K562 (cell line): ENCODE measurements around the gene AKAP6. TPM values are rescaled to one million over a fixed set of nuclear protein-coding genes. Genes with fewer than 3 reads are reported as not detected.

Experiments
- ATAC-seq: fragments of 200-7000 bp; cut with Tn5 transposase; 3 replicates; pipeline ENCODE4 v1.9.1; 2020; ENCODE audit warnings: moderate library complexity
- BruUV-seq: library from RNA; stranded (reverse); fragments of 400-500 nt; replicated peaks from 2 replicates; lab custom pipeline; 2021; lab: Mats Ljungman, UMichigan
- CTCF ChIA-PET: fragments of 300-600 bp; formaldehyde crosslinking; extraction: SDS; loops from one replicate; lab custom pipeline; 2021; ENCODE audit warnings: low intra/inter-chr PET ratio; lab: Yijun Ruan, JAX
- POLR2A ChIA-PET: fragments of 300-600, 350-650 bp; sonication (Branson Sonifier 250); formaldehyde crosslinking; extraction: SDS; loops from one replicate; lab custom pipeline; 2021; ENCODE audit warnings: antibody characterized with exemption, inconsistent platforms; lab: Yijun Ruan, JAX
- DNase-seq, 4 experiments: peaks; one replicate each; pipeline versions ENCODE4 v3.0.0 to v3.0.0-alpha.2; 2011 to 2018; ENCODE audit warnings: low spot score in 3 of 4, mixed read lengths in 3 of 4; ENCODE audit errors: extremely low read depth in 1 of 4
- FAIRE-seq: peaks from 2 replicates; lab custom pipeline; 2011; peaks lifted over from hg19 to GRCh38; lab: Jason Lieb, UNC
- H2AFZ ChIP-seq: 2 replicates; pipeline ENCODE4 v1.6.0; 2011; ENCODE audit warnings: low read depth, low read length, control low read depth, inconsistent platforms
- H3K27ac ChIP-seq: fragments of 200-600 bp; 3 replicates; pipeline ENCODE4 v1.8.0; 2011; ENCODE audit warnings: low read depth, mild to moderate bottlenecking, control low read depth, inconsistent platforms, low read length, moderate library complexity, mixed read lengths; ENCODE audit errors: extremely low read depth
- H3K27me3 ChIP-seq, 2 experiments: fragments of 300-600 bp in 1 of 2; 2 replicates in 1 of 2; 3 replicates in 1 of 2; pipeline versions ENCODE4 v1.6.0 to v1.8.0; 2011; ENCODE audit warnings: inconsistent platforms in 2 of 2, low read length in 2 of 2, mild to moderate bottlenecking in 1 of 2, mixed read lengths in 1 of 2, moderate library complexity in 1 of 2; ENCODE audit not compliant: control insufficient read depth in 2 of 2, insufficient read depth in 2 of 2
- H3K36me3 ChIP-seq: fragments of 300-600 bp; 3 replicates; pipeline ENCODE4 v1.8.0; 2011; ENCODE audit warnings: mild to moderate bottlenecking, low read length, inconsistent platforms; ENCODE audit not compliant: control insufficient read depth, insufficient read depth
- H3K4me1 ChIP-seq, 2 experiments: fragments of 200-600 bp in 1 of 2; replicated peaks in 1 of 2; 2 replicates in 1 of 2; 3 replicates in 1 of 2; pipeline versions ENCODE4 v1.5.1 to v1.8.0; 2011; ENCODE audit warnings: inconsistent platforms in 2 of 2, low read length in 2 of 2, mild to moderate bottlenecking in 1 of 2, mixed read lengths in 1 of 2, moderate library complexity in 1 of 2; ENCODE audit not compliant: control insufficient read depth in 2 of 2, insufficient read depth in 2 of 2
- H3K4me2 ChIP-seq: 2 replicates; pipeline ENCODE4 v1.6.1; 2011; ENCODE audit warnings: low read length, control low read depth, inconsistent platforms, mixed read lengths; ENCODE audit not compliant: insufficient read depth
- H3K4me3 ChIP-seq: fragments of 200-600 bp; sonication (generic), shearing (Covaris generic); 2 replicates; pipeline ENCODE4 v1.5.1; 2016; ENCODE audit warnings: control low read depth, inconsistent platforms
- H3K79me2 ChIP-seq: fragments of 200-600 bp; 3 replicates; pipeline ENCODE4 v1.8.0; 2011; ENCODE audit warnings: low read length, inconsistent platforms; ENCODE audit not compliant: control insufficient read depth, insufficient read depth
- H3K9ac ChIP-seq, 2 experiments: 2 replicates each; pipeline versions ENCODE4 v1.6.0 to v1.6.1; 2011; ENCODE audit warnings: low read depth in 2 of 2, low read length in 2 of 2, control low read depth in 1 of 2, inconsistent platforms in 1 of 2, mild to moderate bottlenecking in 1 of 2, mixed read lengths in 1 of 2; ENCODE audit not compliant: insufficient read depth in 1 of 2
- H3K9me1 ChIP-seq: one replicate; pipeline ENCODE4 v1.6.0; 2011; ENCODE audit warnings: inconsistent platforms, mild to moderate bottlenecking, low read length, moderate library complexity; ENCODE audit not compliant: control insufficient read depth, insufficient read depth
- H3K9me3 ChIP-seq: replicated peaks from 2 replicates; pipeline ENCODE4 v1.5.1; 2011; ENCODE audit warnings: low read depth, low read length, inconsistent platforms; ENCODE audit not compliant: control insufficient read depth, insufficient read depth
- H4K20me1 ChIP-seq: replicated peaks from 2 replicates; pipeline ENCODE4 v1.6.1; 2011; ENCODE audit warnings: low read length, inconsistent platforms, mixed read lengths; ENCODE audit not compliant: control insufficient read depth, insufficient read depth
- CBFA2T2 ChIP-seq: fragments of 450-650 bp; conservative IDR thresholded peaks from 2 replicates; pipeline ENCODE4 v1.6.1; 2017; ENCODE audit warnings: mild to moderate bottlenecking
- DMBX1 ChIP-seq: fragments of 250-450 bp; sonication (Bioruptor Pico); IDR thresholded peaks from 2 replicates; pipeline ENCODE4 v1.8.0; 2022; ENCODE audit warnings: inconsistent platforms, mild to moderate bottlenecking, moderate library complexity, borderline replicate concordance
- HIVEP1 ChIP-seq: fragments of 250-450 bp; sonication (Bioruptor Pico); IDR thresholded peaks from 2 replicates; pipeline ENCODE4 v1.4.0; 2020; ENCODE audit warnings: mild to moderate bottlenecking
- PML ChIP-seq: IDR thresholded peaks from 2 replicates; pipeline ENCODE4 v1.6.1; 2012; ENCODE audit warnings: low read length, inconsistent platforms
- TCF3 ChIP-seq: sonication (generic); formaldehyde crosslinking; IDR thresholded peaks from 2 replicates; pipeline ENCODE4 v1.4.0; 2020; ENCODE audit warnings: mild to moderate bottlenecking, missing genetic modification reagents
- ZFPM2 ChIP-seq: fragments of 250-450 bp; sonication (Bioruptor Pico); IDR thresholded peaks from 2 replicates; pipeline ENCODE4 v1.5.1; 2022; ENCODE audit warnings: mild to moderate bottlenecking
- ZNF449 ChIP-seq: fragments of 250-450 bp; sonication (Bioruptor Pico); IDR thresholded peaks from 2 replicates; pipeline ENCODE4 v1.8.0; 2022; ENCODE audit warnings: moderate library complexity, mild to moderate bottlenecking, inconsistent platforms
- ZNF707 ChIP-seq: fragments of 250-450 bp; sonication (Bioruptor Pico); conservative IDR thresholded peaks from 2 replicates; pipeline ENCODE4 v1.8.0; 2022; ENCODE audit warnings: inconsistent platforms, mild to moderate bottlenecking, moderate library complexity
- WGBS: fragments of 100-300 bp; shearing (Covaris generic); methylation state at CpG from one replicate; pipeline ENCODE4 v1.1.6; 2016; ENCODE audit warnings: low coverage, mixed read lengths; ENCODE audit not compliant: insufficient coverage; ENCODE audit errors: missing lambda C conversion rate; 5-methylcytosine and 5-hydroxymethylcytosine counted together
- in situ Hi-C: fragments of 300-500 bp; cut with MboI; formaldehyde crosslinking; loops from 4 replicates; pipeline ENCODE4 v1.15.0; 2018; ENCODE audit warnings: inconsistent platforms, mixed read lengths
- intact Hi-C: fragments of 100-400 bp; cut with micrococcal nuclease; formaldehyde crosslinking; loops from 2 replicates; pipeline ENCODE4 v1.14.2; 2022
- polyA plus RNA-seq, 8 experiments: library from polyadenylated mRNA; depleted of rRNA in 4 of 8; stranded (reverse) in 5 of 8; unstranded in 3 of 8; fragments of >200 nt; fragmentation: Nextera tagmentation in 2 of 8; fragmentation: Illumina TruSeq in 1 of 8; extraction: Ambion mirVana in 2 of 8; extraction: Trizol in 1 of 8; gene quantifications; 2 replicates each; pipeline versions ENCODE4 v1.2.1 to v1.2.3, GENCODE V29; 2011 to 2014; ENCODE audit warnings: inconsistent platforms in 1 of 8, missing spikeins in 1 of 8
- total RNA-seq, 7 experiments: library from RNA; depleted of rRNA in 6 of 7; stranded (reverse); fragments of >200 nt in 6 of 7; fragmentation: Illumina TruSeq in 2 of 7; extraction: Trizol in 2 of 7; gene quantifications; 2 replicates each; pipeline versions ENCODE4 v1.2.1 to v1.2.3, GENCODE V29; 2011 to 2021; ENCODE audit warnings: low replicate concordance in 1 of 7

Gene AKAP6
- total and polyA plus RNA-seq, 9 of the 15 experiments (the other 6 are each of a cell fraction or from before 2014, with no cell fraction given): 0.03 to 1.7 (median 0.48) TPM

- H4K20me1 ChIP-seq: no peaks in the 10 kb centered on the region
- H3K27ac ChIP-seq: no peak overlapping the region
- no peaks in the 10 kb centered on the region for H3K36me3 ChIP-seq
- H3K27me3 ChIP-seq: no peaks in the 10 kb centered on the region
- ChIA-PET CTCF (no interaction called here), POLR2A (no interaction called here)
- TF ChIP-seq CBFA2T2: no peak
- no peak for TF ChIP-seq ZFPM2 (CRISPR knock-in tag)
- no peak for TF ChIP-seq ZNF449 (CRISPR knock-in tag)
- no peak for TF ChIP-seq DMBX1 (CRISPR knock-in tag)
- FAIRE-seq (no peak), ATAC-seq (no peak), DNase-seq (no peak)
- no peaks in the 10 kb centered on the region for H3K9me3 ChIP-seq
- in situ Hi-C loops: loop anchor here (25.0 kb wide), 1 partner anchor 1191 kb away; no protein-coding TSS in a partner anchor
- no peaks in the 10 kb centered on the region for H3K79me2 ChIP-seq
- BruUV-seq: no TSS peak
- no peak overlapping the region for H3K4me2 ChIP-seq
- no peak overlapping the region for H3K4me3 ChIP-seq
- intact Hi-C loops: no loop called here
- WGBS: 0% methylated on average over 2 of the region's 2 CpGs
- H3K9me1 ChIP-seq: no peaks in the 10 kb centered on the region
- H3K9ac ChIP-seq: no peak overlapping the region
- H2AFZ ChIP-seq: no peak overlapping the region
- no peaks in the 10 kb centered on the region for H3K4me1 ChIP-seq
Observed at GRCh38 chr14:32596390-32596789, 267.3 kb downstream of the AKAP6 start.

DNA sequence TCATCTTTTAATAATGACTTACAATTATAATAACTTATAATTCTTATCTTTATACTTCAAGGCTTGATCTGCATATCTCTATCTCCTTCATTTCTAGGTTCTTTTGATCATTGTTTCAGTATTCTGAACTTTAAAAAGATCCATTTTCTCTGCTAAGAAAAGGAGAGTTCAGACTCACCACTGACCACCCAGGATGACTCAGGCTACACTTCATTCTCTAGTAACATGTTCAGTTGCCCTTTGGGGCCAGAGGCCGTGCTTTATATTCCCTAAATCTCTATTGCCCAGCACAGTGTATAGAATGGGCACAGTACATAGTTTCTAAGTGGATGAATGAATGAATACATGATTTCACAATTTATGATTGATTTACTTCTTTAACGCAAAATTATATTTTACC, 268.7 kb downstream of the AKAP6 start:
- H3K79me2 ChIP-seq: no peaks in the 10 kb centered on the region
- no TSS peak for BruUV-seq
- no peaks in the 10 kb centered on the region for H3K4me1 ChIP-seq
- CTCF ChIA-PET: interaction anchor here (0.6 kb wide), 1 partner anchor 253 kb away, joined by 3 read pairs; no protein-coding TSS in a partner anchor
- H3K9ac ChIP-seq: no peak overlapping the region
- no peaks in the 10 kb centered on the region for H4K20me1 ChIP-seq
- no peaks in the 10 kb centered on the region for H3K9me3 ChIP-seq
- no peak overlapping the region for H3K4me2 ChIP-seq
- H3K27ac ChIP-seq: no peak overlapping the region
- no peaks in the 10 kb centered on the region for H3K27me3 ChIP-seq
- H3K4me3 ChIP-seq: no peak overlapping the region
- H3K36me3 ChIP-seq: no peaks in the 10 kb centered on the region
- POLR2A ChIA-PET: no interaction called here
- no peak for ATAC-seq
- in situ Hi-C loops (loop anchor here (25.0 kb wide), 1 partner anchor 1190 kb away; no protein-coding TSS in a partner anchor), intact Hi-C loops (no loop called here)
- FAIRE-seq: no peak
- 7% methylated on average over 2 of the region's 2 CpGs for WGBS
- no peaks in the 10 kb centered on the region for H3K9me1 ChIP-seq
- DNase-seq: no peak
- no peak overlapping the region for H2AFZ ChIP-seq
- TF ChIP-seq HIVEP1 (CRISPR knock-in tag) (no peak), PML (no peak), TCF3 (no peak), ZNF707 (CRISPR knock-in tag) (no peak)
